Cardiac muscle cell (in vitro differentiated cells and primary cell): Measurements from ENCODE around the gene TDP1. TPM values are rescaled to one million over a fixed set of nuclear protein-coding genes. Genes with fewer than 3 reads are reported as not detected.

Source experiments
- DNase-seq, 2 donors: peaks; one replicate each; pipeline versions ENCODE4 v3.0.0 to v3.0.0-alpha.2; 2010 to 2017; ENCODE audit warnings: low read depth in 1 of 2, low spot score in 1 of 2
- H3K27ac ChIP-seq: fragments of 200-600 bp; sonication (generic); 2 replicates; pipeline ENCODE4 v1.5.1; 2016
- H3K27me3 ChIP-seq: fragments of 200-600 bp; sonication (generic); 2 replicates; pipeline ENCODE4 v1.6.0; 2016; ENCODE audit warnings: control low read depth
- H3K36me3 ChIP-seq: fragments of 200-600 bp; sonication (generic); 2 replicates; pipeline ENCODE4 v1.5.1; 2016; ENCODE audit warnings: control low read depth
- H3K4me1 ChIP-seq: fragments of 200-600 bp; sonication (generic); 2 replicates; pipeline ENCODE4 v1.8.1; 2017; ENCODE audit warnings: low read depth, mild to moderate bottlenecking, mixed run types
- H3K4me3 ChIP-seq: fragments of 200-600 bp; sonication (generic); 2 replicates; pipeline ENCODE4 v1.5.1; 2016; ENCODE audit warnings: mild to moderate bottlenecking
- H3K9me3 ChIP-seq: fragments of 200-600 bp; sonication (generic); 2 replicates; pipeline ENCODE4 v1.5.1; 2017; ENCODE audit warnings: low read depth, mild to moderate bottlenecking, control low read depth
- polyA plus RNA-seq: library from polyadenylated mRNA; unstranded; fragments of >200 nt; fragmentation: Nextera tagmentation; extraction: Ambion mirVana; gene quantifications from 2 replicates; pipeline ENCODE4 v1.2.1, GENCODE V29; 2016
- total RNA-seq: library from RNA; depleted of rRNA; stranded (reverse); fragments of >200 nt; gene quantifications from 2 replicates; pipeline ENCODE4 v1.2.3, GENCODE V29; 2016
- TF ChIP-seq, protein P1 (sequence below): IDR thresholded peaks from 2 replicates; pipeline ENCODE4 v1.5.1; 2012; ENCODE audit warnings: low read depth, mild to moderate bottlenecking, low read length

TDP1 gene
- total and polyA plus RNA-seq, 2 experiments from 2014 or later, result 26.6 to 35.0 TPM

DNA sequence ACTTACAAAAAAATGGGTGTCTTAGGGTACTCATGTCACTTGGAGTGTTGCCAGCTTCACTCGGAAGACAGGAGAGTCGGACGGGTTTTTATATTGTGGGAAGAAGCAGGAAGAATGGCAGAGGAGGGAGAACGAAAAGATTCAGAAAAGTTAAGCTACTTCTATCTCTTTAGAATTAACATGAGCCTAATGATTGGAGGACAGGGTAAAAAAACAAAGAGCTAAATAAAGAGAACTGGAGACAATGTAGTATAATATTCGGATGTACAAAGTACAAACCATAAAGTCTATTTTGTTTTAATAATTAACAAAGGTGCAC lies 45.1 kb upstream of the TDP1 start:
- Histone ChIP-seq H3K4me1 (peaks cover 7% of the 10 kb centered on the region), H3K9me3 (no peaks in the 10 kb centered on the region), H3K27me3 (no peaks in the 10 kb centered on the region), H3K4me3 (no peak overlapping the region), H3K27ac (no peak overlapping the region), H3K36me3 (no peaks in the 10 kb centered on the region)
- DNase-seq, result no peak
- TF ChIP-seq, protein P1, sequence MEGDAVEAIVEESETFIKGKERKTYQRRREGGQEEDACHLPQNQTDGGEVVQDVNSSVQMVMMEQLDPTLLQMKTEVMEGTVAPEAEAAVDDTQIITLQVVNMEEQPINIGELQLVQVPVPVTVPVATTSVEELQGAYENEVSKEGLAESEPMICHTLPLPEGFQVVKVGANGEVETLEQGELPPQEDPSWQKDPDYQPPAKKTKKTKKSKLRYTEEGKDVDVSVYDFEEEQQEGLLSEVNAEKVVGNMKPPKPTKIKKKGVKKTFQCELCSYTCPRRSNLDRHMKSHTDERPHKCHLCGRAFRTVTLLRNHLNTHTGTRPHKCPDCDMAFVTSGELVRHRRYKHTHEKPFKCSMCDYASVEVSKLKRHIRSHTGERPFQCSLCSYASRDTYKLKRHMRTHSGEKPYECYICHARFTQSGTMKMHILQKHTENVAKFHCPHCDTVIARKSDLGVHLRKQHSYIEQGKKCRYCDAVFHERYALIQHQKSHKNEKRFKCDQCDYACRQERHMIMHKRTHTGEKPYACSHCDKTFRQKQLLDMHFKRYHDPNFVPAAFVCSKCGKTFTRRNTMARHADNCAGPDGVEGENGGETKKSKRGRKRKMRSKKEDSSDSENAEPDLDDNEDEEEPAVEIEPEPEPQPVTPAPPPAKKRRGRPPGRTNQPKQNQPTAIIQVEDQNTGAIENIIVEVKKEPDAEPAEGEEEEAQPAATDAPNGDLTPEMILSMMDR, result no peak

DNA sequence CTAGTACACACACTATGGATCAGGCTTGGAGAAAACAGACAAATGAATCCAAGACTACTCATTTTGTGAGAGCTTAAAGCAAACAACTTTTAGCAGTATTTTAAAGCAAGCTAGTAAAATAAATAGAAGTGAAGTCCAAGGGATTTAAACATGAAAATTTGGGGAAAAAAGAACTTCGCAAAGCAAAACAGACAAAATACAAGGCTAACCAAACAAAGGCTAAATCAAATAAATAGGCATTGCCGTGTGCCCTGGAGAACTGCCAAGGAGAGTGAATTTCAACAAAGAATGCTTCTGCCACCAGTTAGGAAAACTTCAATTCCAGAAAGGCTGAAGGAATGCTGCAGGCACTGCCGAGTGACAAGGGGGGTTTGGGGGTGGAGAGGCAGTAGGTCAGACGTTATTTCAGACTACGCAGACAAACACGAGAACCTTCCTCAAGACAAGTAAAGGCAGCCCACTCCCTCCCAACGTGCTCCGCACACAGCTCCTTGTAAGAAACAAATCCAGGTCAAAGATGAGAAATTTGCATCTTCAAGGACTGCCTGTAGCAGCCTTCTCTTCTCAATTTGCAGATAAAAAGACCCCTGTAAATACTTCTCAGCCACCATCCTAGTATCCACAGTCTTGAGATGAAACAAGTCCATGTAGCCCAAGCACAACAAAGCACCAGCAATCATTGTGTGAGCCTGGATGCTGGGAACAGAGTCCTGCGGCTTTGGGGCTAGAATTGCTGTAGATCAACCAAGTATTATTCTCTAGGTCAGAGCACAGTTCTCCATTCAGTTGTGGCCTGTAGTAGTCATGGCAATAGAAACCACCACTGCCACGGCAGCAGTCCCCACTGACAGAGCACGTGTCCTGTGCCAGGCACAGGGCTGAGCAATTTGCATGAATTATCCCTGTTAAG lies 44.5 kb upstream of the TDP1 start:
- peak; percentile 10 to 71 for DNase-seq

DNA sequence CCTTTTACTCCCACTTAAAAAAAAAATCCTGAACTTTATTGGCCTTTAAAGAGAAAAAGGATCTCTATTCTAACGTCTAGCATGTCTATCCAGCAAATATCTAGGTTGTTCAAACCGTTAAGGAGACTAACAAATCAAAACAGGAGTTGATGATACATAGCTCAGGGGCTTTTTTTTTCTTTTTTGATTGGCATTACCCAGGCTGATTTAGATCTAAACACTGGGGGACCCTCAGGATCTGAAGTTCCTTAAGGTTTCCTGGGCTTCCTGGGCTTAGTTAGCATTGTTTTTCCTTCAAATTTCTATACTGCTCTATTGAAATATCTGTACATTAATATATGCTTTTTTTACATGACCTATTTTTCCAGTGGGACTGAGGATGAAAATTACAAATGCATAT lies 43.5 kb upstream of the TDP1 start:
- Histone ChIP-seq H3K36me3 (no peaks in the 10 kb centered on the region), H3K4me3 (no peak overlapping the region), H3K9me3 (no peaks in the 10 kb centered on the region), H3K4me1 (peaks cover 7% of the 10 kb centered on the region), H3K27me3 (no peaks in the 10 kb centered on the region), H3K27ac (no peak overlapping the region)
- no peak for DNase-seq
- TF ChIP-seq, protein P1, result no peak

More for the DNA sequence above, 44.5 kb upstream of the TDP1 start:
- H3K4me3 ChIP-seq, result no peak overlapping the region
- H3K27me3 ChIP-seq, result no peaks in the 10 kb centered on the region
- peaks cover 7% of the 10 kb centered on the region for H3K4me1 ChIP-seq
- no peaks in the 10 kb centered on the region for H3K36me3 ChIP-seq
- no peaks in the 10 kb centered on the region for H3K9me3 ChIP-seq
- TF ChIP-seq, protein P1, result no peak
- no peak overlapping the region for H3K27ac ChIP-seq

DNA sequence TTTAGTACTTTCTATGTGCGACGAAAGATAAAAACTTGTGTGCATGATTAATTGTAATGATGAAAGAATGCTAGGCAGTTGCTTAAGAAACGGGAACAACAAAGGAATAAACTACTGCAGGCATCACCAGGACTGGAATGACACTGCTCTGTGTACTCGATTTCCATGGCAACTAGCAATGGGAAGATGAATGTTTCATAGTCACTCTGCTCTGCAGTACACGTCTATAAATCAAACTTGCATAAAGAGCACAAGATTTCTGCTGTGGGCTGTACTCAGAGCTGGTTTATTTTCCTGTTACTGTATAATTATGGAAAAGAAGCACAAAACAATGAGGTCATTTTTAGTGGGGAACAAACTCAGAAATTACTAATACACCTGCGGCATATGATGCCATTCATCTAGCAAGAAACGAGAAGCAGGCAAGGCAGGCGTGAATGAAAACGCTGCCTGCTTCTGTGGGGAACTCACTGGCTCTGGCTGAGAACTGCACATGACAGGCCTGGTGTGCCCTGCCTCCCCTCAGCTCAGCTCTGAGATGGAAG lies 43.0 kb upstream of the TDP1 start:
- peak in 1 of 2 donors; percentile 96 for DNase-seq
- peaks cover 7% of the 10 kb centered on the region for H3K4me1 ChIP-seq
- TF ChIP-seq, protein P1, result no peak
- no peak overlapping the region for H3K27ac ChIP-seq
- no peak overlapping the region for H3K4me3 ChIP-seq
- no peaks in the 10 kb centered on the region for H3K36me3 ChIP-seq
- H3K9me3 ChIP-seq, result no peaks in the 10 kb centered on the region
- no peaks in the 10 kb centered on the region for H3K27me3 ChIP-seq

DNA sequence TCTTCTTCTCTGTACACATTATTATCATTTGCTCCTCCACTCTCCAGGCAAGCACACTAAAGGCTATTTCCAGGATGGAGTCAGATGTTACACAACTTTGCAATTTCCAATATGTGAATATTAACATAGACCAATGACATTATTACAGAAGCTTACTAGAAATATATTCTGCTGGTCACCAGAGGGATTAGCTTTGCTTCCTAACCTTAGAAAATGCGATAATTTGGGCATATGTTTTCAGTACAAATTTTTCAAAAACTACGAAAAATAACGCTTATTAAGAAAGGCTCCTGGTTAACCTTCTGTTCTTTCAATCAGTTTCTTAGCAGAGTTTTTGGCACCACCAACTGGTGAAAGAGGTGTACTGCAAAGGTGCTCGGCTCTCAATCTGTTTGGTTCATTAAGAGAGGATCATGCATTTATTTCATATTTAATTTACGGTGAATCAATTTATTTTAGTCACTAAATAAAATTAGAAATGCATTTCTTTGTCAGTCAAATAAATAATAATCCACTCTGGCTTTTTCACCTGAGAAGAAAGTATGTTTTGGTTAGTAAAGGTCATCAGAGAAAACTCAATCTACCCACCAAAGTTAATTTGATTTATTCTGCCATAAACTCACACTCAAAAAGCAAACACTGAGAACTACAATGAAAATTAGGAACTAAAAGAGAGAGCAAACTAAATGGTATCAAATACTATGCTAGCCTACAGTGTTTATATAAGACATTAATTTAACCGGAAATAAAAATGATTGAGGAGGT lies 40.4 kb upstream of the TDP1 start:
- no peaks in the 10 kb centered on the region for H3K36me3 ChIP-seq
- H3K4me3 ChIP-seq, result no peak overlapping the region
- H3K27ac ChIP-seq, result no peak overlapping the region
- DNase-seq, result peak; percentile 73 to 80
- H3K4me1 ChIP-seq, result peaks cover 7% of the 10 kb centered on the region
- no peaks in the 10 kb centered on the region for H3K27me3 ChIP-seq
- no peaks in the 10 kb centered on the region for H3K9me3 ChIP-seq
- TF ChIP-seq, protein P1, result peak; percentile 94
